ENCODE measurements around the gene TMEM54. TPM values are rescaled to one million over a fixed set of nuclear protein-coding genes. Genes with fewer than 3 reads are reported as not detected.

Gene TMEM54
- total RNA-seq, 1 donor from 2014 or later: 14.5 TPM

- Histone ChIP-seq H3K4me3 (no peak overlapping the region), H3K9ac (no peak overlapping the region), H3K4me1 (peaks cover 9% of the 10 kb centered on the region), H3K27me3 (peaks cover 47% of the 10 kb centered on the region), H3K9me3 (ENCODE audit: low read depth) (no peaks in the 10 kb centered on the region), H3K4me2 (no peak overlapping the region), H4K20me1 (ENCODE audit: low read depth) (peaks cover 5% of the 10 kb centered on the region), H3K79me2 (ENCODE audit: low read depth) (no peaks in the 10 kb centered on the region), H3F3A (ENCODE audit: low read depth) (peaks cover 15% of the 10 kb centered on the region), H2AFZ (replicated peaks) (no peak overlapping the region), H3K36me3 (no peaks in the 10 kb centered on the region), H3K27ac (no peak overlapping the region)
- Mint-ChIP-seq H3K36me3 (no peaks in the 10 kb centered on the region), H3K4me3 (no peak overlapping the region), H3K9me3 (peaks cover 2% of the 10 kb centered on the region), H3K27ac (no peak overlapping the region), H3K27me3 (ENCODE audit: insufficient read depth, low read depth) (peaks cover 40% of the 10 kb centered on the region), H3K4me1 (peaks cover 5% of the 10 kb centered on the region)
- no peak for DNase-seq (ENCODE audit: low spot score)
- TF ChIP-seq EZH2 (IDR thresholded peaks at IDR 0.05): no peak
- TF ChIP-seq EZH2phosphoT487 (IDR thresholded peaks at IDR 0.05): no peak
- no peak for TF ChIP-seq CTCF (IDR thresholded peaks at IDR 0.05)
Measured at GRCh38 chr1:32903991-32904785, 3.0 kb upstream of the TMEM54 start.

- TF ChIP-seq EZH2phosphoT487 (IDR thresholded peaks at IDR 0.05) (no peak), CTCF (IDR thresholded peaks at IDR 0.05) (no peak), EZH2 (IDR thresholded peaks at IDR 0.05) (no peak)
- Histone ChIP-seq H3F3A (ENCODE audit: low read depth) (peaks cover 15% of the 10 kb centered on the region), H3K36me3 (no peaks in the 10 kb centered on the region), H4K20me1 (ENCODE audit: low read depth) (peaks cover 5% of the 10 kb centered on the region), H3K79me2 (ENCODE audit: low read depth) (no peaks in the 10 kb centered on the region), H3K4me3 (no peak overlapping the region), H2AFZ (replicated peaks) (no peak overlapping the region), H3K9ac (no peak overlapping the region), H3K4me2 (no peak overlapping the region), H3K4me1 (peaks cover 7% of the 10 kb centered on the region), H3K27me3 (peaks cover 57% of the 10 kb centered on the region), H3K27ac (no peak overlapping the region), H3K9me3 (ENCODE audit: low read depth) (no peaks in the 10 kb centered on the region)
- peak overlapping the region; percentile 82 for H3K4me3 Mint-ChIP-seq
- H3K27me3 Mint-ChIP-seq (ENCODE audit: insufficient read depth, low read depth): peaks cover 45% of the 10 kb centered on the region
- H3K27ac Mint-ChIP-seq: no peak overlapping the region
- H3K36me3 Mint-ChIP-seq: no peaks in the 10 kb centered on the region
- no peak for DNase-seq (ENCODE audit: low spot score)
- peaks cover 2% of the 10 kb centered on the region for H3K9me3 Mint-ChIP-seq
- peaks cover 5% of the 10 kb centered on the region for H3K4me1 Mint-ChIP-seq
Measured at GRCh38 chr1:32902535-32902920, 1.3 kb upstream of the TMEM54 start.

- no peaks in the 10 kb centered on the region for H3K36me3 ChIP-seq
- H3F3A ChIP-seq (ENCODE audit: low read depth): peaks cover 15% of the 10 kb centered on the region
- peaks cover 5% of the 10 kb centered on the region for H4K20me1 ChIP-seq (ENCODE audit: low read depth)
- H3K27ac ChIP-seq: no peak overlapping the region
- H3K27ac Mint-ChIP-seq: no peak overlapping the region
- peak; percentile 2 for TF ChIP-seq EZH2 (IDR thresholded peaks at IDR 0.05)
- no peak for TF ChIP-seq CTCF (IDR thresholded peaks at IDR 0.05)
- peak overlapping the region; percentile 56 for H3K4me3 ChIP-seq
- peaks cover 57% of the 10 kb centered on the region for H3K27me3 ChIP-seq
- H3K27me3 Mint-ChIP-seq (ENCODE audit: insufficient read depth, low read depth): peaks cover 45% of the 10 kb centered on the region
- no peaks in the 10 kb centered on the region for H3K79me2 ChIP-seq (ENCODE audit: low read depth)
- H3K4me2 ChIP-seq: peak overlapping the region; percentile 88
- peaks cover 2% of the 10 kb centered on the region for H3K9me3 Mint-ChIP-seq
- H3K9me3 ChIP-seq (ENCODE audit: low read depth): no peaks in the 10 kb centered on the region
- no peak for DNase-seq (ENCODE audit: low spot score)
- peaks cover 5% of the 10 kb centered on the region for H3K4me1 Mint-ChIP-seq
- peak overlapping the region; percentile 85 for H3K4me3 Mint-ChIP-seq
- no peak overlapping the region for H3K9ac ChIP-seq
- no peaks in the 10 kb centered on the region for H3K36me3 Mint-ChIP-seq
- peaks cover 6% of the 10 kb centered on the region for H3K4me1 ChIP-seq
- peak overlapping the region; percentile 93 for H2AFZ ChIP-seq (replicated peaks)
Measured at GRCh38 chr1:32901823-32902534, 790 bp upstream of the TMEM54 start.
